ENCODE data around the gene USP38. TPM values are rescaled to one million over a fixed set of nuclear protein-coding genes. Genes with fewer than 3 reads are reported as not detected.

The USP38 gene
- total and polyA plus RNA-seq, 9 donors: 5.3 to 18.7 (median 13.4) TPM

- 91 to 95% (median 93%) methylated on average over 1 of the region's 1 CpG for WGBS, 3 donors
- TF ChIP-seq POLR2A (IDR thresholded peaks at IDR 0.05): no peak
- TF ChIP-seq EP300 (IDR thresholded peaks at IDR 0.05): no peak
- no peak for TF ChIP-seq CTCF (IDR thresholded peaks at IDR 0.05)
- Histone ChIP-seq H3K4me1 (ENCODE audit: insufficient read depth) (no peaks in the 10 kb centered on the region), H3K27ac (no peak overlapping the region), H3K27me3 (no peaks in the 10 kb centered on the region), H3K36me3 (no peaks in the 10 kb centered on the region), H3K9me3 (no peaks in the 10 kb centered on the region), H3K4me3 (no peak overlapping the region)
- DNase-seq: no peak
- intact Hi-C loops (cut with DNase I): no loop called here
Observed at GRCh38 chr4:143251348-143251747, 66.6 kb downstream of the USP38 start.

GRCh38 chr4:143251779-143252178, 67.1 kb downstream of the USP38 start:
- Histone ChIP-seq H3K27me3 (no peaks in the 10 kb centered on the region), H3K27ac (no peak overlapping the region), H3K4me1 (ENCODE audit: insufficient read depth) (no peaks in the 10 kb centered on the region), H3K9me3 (no peaks in the 10 kb centered on the region), H3K4me3 (no peak overlapping the region), H3K36me3 (no peaks in the 10 kb centered on the region)
- DNase-seq: no peak
- intact Hi-C loops (cut with DNase I): no loop called here
- 0 to 100% (median 96%) methylated on average over 1 of the region's 1 CpG for WGBS, 3 donors
- TF ChIP-seq POLR2A (IDR thresholded peaks at IDR 0.05): no peak
- TF ChIP-seq CTCF (IDR thresholded peaks at IDR 0.05): no peak
- TF ChIP-seq EP300 (IDR thresholded peaks at IDR 0.05): no peak

DNA sequence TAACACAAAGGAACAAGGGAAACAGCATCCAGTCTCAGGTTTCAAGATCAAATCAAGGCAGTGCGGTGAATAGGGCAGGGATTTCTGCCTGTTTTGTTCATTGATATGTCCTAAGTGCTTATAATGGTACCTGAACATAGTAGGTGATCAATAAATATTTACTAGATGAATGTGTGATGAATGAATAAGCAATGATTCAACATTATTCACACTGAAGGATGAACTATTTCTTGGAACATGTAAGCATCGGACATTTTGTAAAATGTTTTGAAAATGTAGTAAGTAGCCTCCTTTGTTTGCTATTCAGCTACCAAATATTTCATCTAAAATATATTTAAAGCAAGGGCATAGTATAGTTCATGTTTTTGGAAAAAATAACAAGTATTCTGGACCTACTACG, 67.8 kb downstream of the USP38 start:
- WGBS, 3 donors: 95 to 97% (median 96%) methylated on average over 3 of the region's 3 CpGs

DNA sequence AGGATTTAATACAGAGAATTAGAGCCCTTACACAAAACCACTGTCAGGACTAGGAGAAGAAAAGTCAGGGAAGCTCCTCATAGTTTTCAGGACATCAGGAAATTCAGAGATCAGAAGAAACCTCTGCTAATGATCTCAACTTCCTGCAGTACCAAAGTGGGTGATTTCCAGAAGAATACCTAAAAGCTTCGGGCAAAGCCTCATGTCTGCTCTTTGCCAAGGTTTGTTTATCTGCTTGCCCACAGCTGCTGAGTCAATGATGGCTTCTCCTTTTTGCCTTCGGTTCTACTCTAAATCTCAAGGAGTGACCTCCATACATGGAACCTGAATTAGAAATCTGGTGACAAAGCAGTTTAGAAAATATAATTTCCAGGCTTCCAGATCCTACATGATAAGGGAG, 68.4 kb downstream of the USP38 start:
- Histone ChIP-seq H3K27me3 (no peaks in the 10 kb centered on the region), H3K27ac (no peak overlapping the region), H3K36me3 (no peaks in the 10 kb centered on the region), H3K9me3 (no peaks in the 10 kb centered on the region), H3K4me1 (ENCODE audit: insufficient read depth) (no peaks in the 10 kb centered on the region), H3K4me3 (no peak overlapping the region)
- 84 to 90% (median 87%) methylated on average over 2 of the region's 2 CpGs for WGBS, 3 donors
- DNase-seq: no peak
- intact Hi-C loops (cut with DNase I): no loop called here
- TF ChIP-seq EP300 (IDR thresholded peaks at IDR 0.05): no peak
- no peak for TF ChIP-seq POLR2A (IDR thresholded peaks at IDR 0.05)
- no peak for TF ChIP-seq CTCF (IDR thresholded peaks at IDR 0.05)

More for the DNA sequence above, 67.8 kb downstream of the USP38 start:
- Histone ChIP-seq H3K36me3 (no peaks in the 10 kb centered on the region), H3K9me3 (no peaks in the 10 kb centered on the region), H3K4me1 (ENCODE audit: insufficient read depth) (no peaks in the 10 kb centered on the region), H3K4me3 (no peak overlapping the region), H3K27me3 (no peaks in the 10 kb centered on the region), H3K27ac (no peak overlapping the region)
- intact Hi-C loops (cut with DNase I): no loop called here
- TF ChIP-seq EP300 (IDR thresholded peaks at IDR 0.05): no peak
- TF ChIP-seq POLR2A (IDR thresholded peaks at IDR 0.05): no peak
- no peak for TF ChIP-seq CTCF (IDR thresholded peaks at IDR 0.05)
- no peak for DNase-seq
